SU-DHL-6 (cell line): Measurements from ENCODE around the gene PGLYRP2.
"Not testable (repeated sequence)": the region's sequence is repeated elsewhere in the genome, so short reads cannot be mapped to it uniquely, and the experiment has no call there.

Experiments
- EZH2phosphoT487 ChIP-seq: fragments of 200-600 bp; sonication (generic), shearing (Covaris generic); conservative IDR thresholded peaks from 2 replicates; pipeline ENCODE4 v1.6.1; 2018; ENCODE audit warnings: mild to moderate bottlenecking, antibody characterized with exemption, low read length, moderate library complexity, mixed read lengths
- TF ChIP-seq, protein P1 (sequence below): fragments of 200-600 bp; sonication (generic); IDR thresholded peaks from one replicate; pipeline ENCODE4 v1.5.1; 2017; ENCODE audit warnings: antibody characterized with exemption, mild to moderate bottlenecking, low read length, moderate library complexity; ENCODE audit not compliant: insufficient read depth, poor library complexity, severe bottlenecking

DNA sequence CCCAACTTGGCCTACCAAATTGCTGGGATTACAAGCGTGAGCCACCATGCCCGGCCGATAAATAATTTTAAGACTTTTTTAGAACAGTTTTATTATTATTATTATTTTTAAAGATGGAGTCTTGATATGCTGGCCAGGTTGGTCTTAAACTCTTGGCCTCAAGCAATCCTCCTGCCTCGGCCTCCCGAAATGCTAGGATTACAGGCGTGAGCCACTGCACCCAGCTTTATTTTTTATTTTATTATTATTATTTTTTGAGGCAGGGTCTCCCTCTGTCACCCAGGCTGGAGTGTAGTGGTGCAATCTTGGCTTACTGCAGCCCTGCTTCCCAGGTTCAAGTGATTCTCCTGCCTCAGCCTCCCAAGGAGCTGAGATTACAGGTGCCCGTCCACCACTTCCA lies 1.7 kb upstream of the PGLYRP2 start:
- TF ChIP-seq, protein P1, sequence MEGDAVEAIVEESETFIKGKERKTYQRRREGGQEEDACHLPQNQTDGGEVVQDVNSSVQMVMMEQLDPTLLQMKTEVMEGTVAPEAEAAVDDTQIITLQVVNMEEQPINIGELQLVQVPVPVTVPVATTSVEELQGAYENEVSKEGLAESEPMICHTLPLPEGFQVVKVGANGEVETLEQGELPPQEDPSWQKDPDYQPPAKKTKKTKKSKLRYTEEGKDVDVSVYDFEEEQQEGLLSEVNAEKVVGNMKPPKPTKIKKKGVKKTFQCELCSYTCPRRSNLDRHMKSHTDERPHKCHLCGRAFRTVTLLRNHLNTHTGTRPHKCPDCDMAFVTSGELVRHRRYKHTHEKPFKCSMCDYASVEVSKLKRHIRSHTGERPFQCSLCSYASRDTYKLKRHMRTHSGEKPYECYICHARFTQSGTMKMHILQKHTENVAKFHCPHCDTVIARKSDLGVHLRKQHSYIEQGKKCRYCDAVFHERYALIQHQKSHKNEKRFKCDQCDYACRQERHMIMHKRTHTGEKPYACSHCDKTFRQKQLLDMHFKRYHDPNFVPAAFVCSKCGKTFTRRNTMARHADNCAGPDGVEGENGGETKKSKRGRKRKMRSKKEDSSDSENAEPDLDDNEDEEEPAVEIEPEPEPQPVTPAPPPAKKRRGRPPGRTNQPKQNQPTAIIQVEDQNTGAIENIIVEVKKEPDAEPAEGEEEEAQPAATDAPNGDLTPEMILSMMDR, result not testable (repeated sequence)
- not testable (repeated sequence) for TF ChIP-seq EZH2phosphoT487
